ENCODE measurements around the gene FSIP2.

- no peak for TF ChIP-seq CTCF (IDR thresholded peaks at IDR 0.05)
- no peak for TF ChIP-seq POLR2A (IDR thresholded peaks at IDR 0.05)
Observed at GRCh38 chr2:185862657-185863398, 124.2 kb downstream of the FSIP2 start.
